Measurements from ENCODE around the gene IRX4. TPM values are rescaled to one million over a fixed set of nuclear protein-coding genes. Genes with fewer than 3 reads are reported as not detected.

Gene IRX4
- total RNA-seq, 1 donor from 2014 or later = 0.68 TPM

DNA sequence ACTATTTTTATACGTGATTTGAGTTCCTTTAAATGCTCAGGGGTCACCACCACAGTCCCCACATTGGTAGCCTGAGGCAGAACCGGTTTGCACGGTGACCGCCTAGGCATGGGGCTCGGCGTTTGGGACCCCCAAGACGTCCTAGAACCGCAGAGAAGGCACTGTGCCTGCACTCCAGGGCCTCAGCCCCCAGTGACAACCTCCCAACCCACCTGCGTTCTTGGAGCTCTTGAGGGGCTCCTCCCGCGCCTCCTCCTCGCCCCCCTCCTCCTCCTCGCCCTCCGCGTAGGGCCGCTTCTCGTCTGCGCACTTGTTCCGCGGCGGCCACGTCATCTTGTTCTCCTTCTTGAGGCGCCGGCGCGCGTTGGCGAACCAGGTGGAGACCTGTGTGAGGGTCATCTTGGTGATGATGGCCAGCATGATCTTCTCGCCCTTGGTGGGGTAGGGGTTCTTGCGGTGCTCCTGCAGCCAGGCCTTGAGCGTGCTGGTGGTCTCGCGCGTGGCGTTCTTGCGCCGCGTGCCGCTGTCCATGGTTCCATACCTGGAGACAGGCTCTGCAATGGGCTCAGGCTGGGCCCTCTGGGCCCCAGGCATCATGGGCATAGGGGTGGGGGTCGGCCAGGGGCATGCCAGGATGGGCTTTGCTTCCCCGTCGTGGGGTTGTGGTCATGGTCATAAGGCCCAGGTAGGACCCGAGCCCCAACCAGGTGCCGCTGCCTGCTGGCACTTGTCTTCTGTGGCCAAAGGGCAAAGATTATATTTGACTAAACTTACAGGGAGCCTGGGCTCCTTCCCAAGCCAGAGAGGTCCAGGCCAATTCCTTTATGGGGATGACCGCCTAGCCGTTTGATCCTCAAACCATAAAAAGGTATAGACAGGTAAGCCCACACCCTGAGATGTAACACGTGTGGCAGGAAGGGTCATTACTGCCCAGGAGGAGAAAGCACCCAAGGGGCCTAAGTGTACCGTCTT, 3.1 kb downstream of the IRX4 start:
- H3K27ac Mint-ChIP-seq (ENCODE audit: unreplicated experiment) = peak overlapping the region; percentile 34
- Histone ChIP-seq H3K27ac (ENCODE audit: low read depth, low read length) (no peak overlapping the region), H2AFZ (ENCODE audit: low read depth, low read length) (no peak overlapping the region), H3K9me3 (ENCODE audit: insufficient read depth, low read depth, low read length) (no peaks in the 10 kb centered on the region), H3K9ac (ENCODE audit: low read length) (no peak overlapping the region), H3K36me3 (ENCODE audit: insufficient read depth, low read length) (no peaks in the 10 kb centered on the region), H4K20me1 (ENCODE audit: insufficient read depth, low read length) (no peaks in the 10 kb centered on the region), H3K27me3 (ENCODE audit: insufficient read depth, low read length) (peaks cover 73% of the 10 kb centered on the region), H3K4me1 (ENCODE audit: insufficient read depth, low read length) (peaks cover 4% of the 10 kb centered on the region), H3K79me2 (ENCODE audit: insufficient read depth, low read length) (no peaks in the 10 kb centered on the region), H3K4me2 (ENCODE audit: low read length) (no peak overlapping the region), H3K4me3 (ENCODE audit: insufficient read depth, low read depth, low read length) (no peak overlapping the region)
- H3K36me3 Mint-ChIP-seq (ENCODE audit: low read depth, unreplicated experiment) = peaks cover 4% of the 10 kb centered on the region
- FAIRE-seq (no peak), DNase-seq (ENCODE audit: low read depth) (no peak)
- peaks cover 49% of the 10 kb centered on the region for H3K27me3 Mint-ChIP-seq (ENCODE audit: low read depth, unreplicated experiment)
- peaks cover 15% of the 10 kb centered on the region for H3K9me3 Mint-ChIP-seq (ENCODE audit: unreplicated experiment)
- peaks cover 2% of the 10 kb centered on the region for H3K4me1 Mint-ChIP-seq (ENCODE audit: low read depth, unreplicated experiment)
- TF ChIP-seq, protein P1, sequence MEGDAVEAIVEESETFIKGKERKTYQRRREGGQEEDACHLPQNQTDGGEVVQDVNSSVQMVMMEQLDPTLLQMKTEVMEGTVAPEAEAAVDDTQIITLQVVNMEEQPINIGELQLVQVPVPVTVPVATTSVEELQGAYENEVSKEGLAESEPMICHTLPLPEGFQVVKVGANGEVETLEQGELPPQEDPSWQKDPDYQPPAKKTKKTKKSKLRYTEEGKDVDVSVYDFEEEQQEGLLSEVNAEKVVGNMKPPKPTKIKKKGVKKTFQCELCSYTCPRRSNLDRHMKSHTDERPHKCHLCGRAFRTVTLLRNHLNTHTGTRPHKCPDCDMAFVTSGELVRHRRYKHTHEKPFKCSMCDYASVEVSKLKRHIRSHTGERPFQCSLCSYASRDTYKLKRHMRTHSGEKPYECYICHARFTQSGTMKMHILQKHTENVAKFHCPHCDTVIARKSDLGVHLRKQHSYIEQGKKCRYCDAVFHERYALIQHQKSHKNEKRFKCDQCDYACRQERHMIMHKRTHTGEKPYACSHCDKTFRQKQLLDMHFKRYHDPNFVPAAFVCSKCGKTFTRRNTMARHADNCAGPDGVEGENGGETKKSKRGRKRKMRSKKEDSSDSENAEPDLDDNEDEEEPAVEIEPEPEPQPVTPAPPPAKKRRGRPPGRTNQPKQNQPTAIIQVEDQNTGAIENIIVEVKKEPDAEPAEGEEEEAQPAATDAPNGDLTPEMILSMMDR (IDR thresholded peaks at IDR 0.05; ENCODE audit: insufficient read depth, low read depth, low read length) = no peak
- TF ChIP-seq EZH2 (IDR thresholded peaks at IDR 0.05; ENCODE audit: insufficient read depth, low read length) = peak; percentile 31
- H3K4me3 Mint-ChIP-seq (ENCODE audit: unreplicated experiment) = no peak overlapping the region

DNA sequence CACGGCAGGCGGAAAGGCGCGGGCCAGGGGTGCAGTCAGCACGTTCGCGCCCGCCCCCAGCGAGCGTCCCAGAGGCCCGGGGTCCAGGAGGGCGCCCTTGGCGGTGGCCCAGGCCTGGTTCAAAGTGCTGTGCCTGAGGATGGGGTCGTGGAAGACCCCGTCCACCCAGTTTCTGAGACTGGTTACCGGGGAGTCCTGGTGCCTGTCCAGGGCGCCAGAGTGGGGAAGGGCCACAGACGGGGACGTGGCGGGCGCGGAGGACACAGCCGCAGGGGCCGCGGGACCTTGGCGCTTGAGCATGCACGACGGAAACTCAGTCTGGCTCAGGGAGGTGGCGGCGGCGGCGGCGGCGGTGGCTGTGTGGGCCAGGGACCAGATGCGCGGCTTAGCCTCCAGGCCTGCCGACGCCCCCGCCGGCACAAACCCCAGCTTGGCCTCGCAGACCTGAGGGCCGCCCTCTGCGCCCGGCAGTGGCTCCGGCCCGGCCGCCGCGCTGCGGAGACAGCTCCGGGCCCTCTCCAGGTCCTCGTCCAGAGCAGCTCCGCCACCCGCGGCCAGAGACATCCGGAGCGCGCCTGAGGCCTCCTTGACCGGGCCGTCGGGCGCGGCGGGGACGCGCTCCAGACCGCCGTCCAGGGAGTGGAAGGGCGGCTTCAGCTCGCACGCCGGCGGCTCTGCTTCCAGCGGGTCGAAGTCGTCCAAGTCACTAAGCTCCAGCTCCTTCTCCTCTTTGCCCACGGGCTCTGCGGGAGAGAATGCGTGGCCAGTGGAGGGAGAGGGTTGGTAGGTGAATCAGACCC, 4.5 kb downstream of the IRX4 start:
- H3K79me2 ChIP-seq (ENCODE audit: insufficient read depth, low read length) = no peaks in the 10 kb centered on the region
- no peak for FAIRE-seq
- peaks cover 12% of the 10 kb centered on the region for H3K9me3 Mint-ChIP-seq (ENCODE audit: unreplicated experiment)
- no peak overlapping the region for H3K27ac ChIP-seq (ENCODE audit: low read depth, low read length)
- peak; percentile 63 for TF ChIP-seq EZH2 (IDR thresholded peaks at IDR 0.05; ENCODE audit: insufficient read depth, low read length)
- TF ChIP-seq, protein P1 (IDR thresholded peaks at IDR 0.05; ENCODE audit: insufficient read depth, low read depth, low read length) = no peak
- H3K4me1 ChIP-seq (ENCODE audit: insufficient read depth, low read length) = peaks cover 4% of the 10 kb centered on the region
- no peak overlapping the region for H3K4me3 ChIP-seq (ENCODE audit: insufficient read depth, low read depth, low read length)
- H3K27me3 Mint-ChIP-seq (ENCODE audit: low read depth, unreplicated experiment) = peaks cover 53% of the 10 kb centered on the region
- no peak overlapping the region for H3K4me3 Mint-ChIP-seq (ENCODE audit: unreplicated experiment)
- no peak for DNase-seq (ENCODE audit: low read depth)
- H3K4me2 ChIP-seq (ENCODE audit: low read length) = no peak overlapping the region
- H3K9ac ChIP-seq (ENCODE audit: low read length) = no peak overlapping the region
- H3K9me3 ChIP-seq (ENCODE audit: insufficient read depth, low read depth, low read length) = no peaks in the 10 kb centered on the region
- H2AFZ ChIP-seq (ENCODE audit: low read depth, low read length) = no peak overlapping the region
- no peaks in the 10 kb centered on the region for H4K20me1 ChIP-seq (ENCODE audit: insufficient read depth, low read length)
- H3K4me1 Mint-ChIP-seq (ENCODE audit: low read depth, unreplicated experiment) = no peaks in the 10 kb centered on the region
- H3K27me3 ChIP-seq (ENCODE audit: insufficient read depth, low read length) = peaks cover 70% of the 10 kb centered on the region
- no peaks in the 10 kb centered on the region for H3K36me3 ChIP-seq (ENCODE audit: insufficient read depth, low read length)
- no peak overlapping the region for H3K27ac Mint-ChIP-seq (ENCODE audit: unreplicated experiment)
- H3K36me3 Mint-ChIP-seq (ENCODE audit: low read depth, unreplicated experiment) = peaks cover 3% of the 10 kb centered on the region
